ENCODE measurements around the gene CLEC16A.

- TF ChIP-seq CTCF (IDR thresholded peaks at IDR 0.05) (no peak), POLR2A (IDR thresholded peaks at IDR 0.05) (no peak)
Measured at GRCh38 chr16:11213373-11213772, 269.0 kb downstream of the CLEC16A start.
